ENCODE results near the gene GIT1. TPM values are rescaled to one million over a fixed set of nuclear protein-coding genes. Genes with fewer than 3 reads are reported as not detected.

GIT1 gene
- polyA plus RNA-seq, 1 of the 3 experiments (the other 2 are of a cell fraction) = 42.9 TPM

GRCh38 chr17:29566473-29567303 is 22.8 kb downstream of the GIT1 start, which contains the start of gene ABHD15:
ABHD15 (minus strand) TSS chr17:29567037; CDS start chr17:29566966, 71 bp downstream.
- Histone ChIP-seq H3K9ac (peak within 1 kb of the TSS; percentile 62), H3K27ac (ENCODE audit: low read depth in 2 of 2, low read length in 1 of 2) (peak within 1 kb of the TSS; percentile 29 to 77; a peak in 3 of 4 replicates), H3K4me2 (peak within 1 kb of the TSS; percentile 92), H3K4me1 (ENCODE audit: control insufficient read depth in 1 of 2, insufficient read depth in 2 of 2, low read depth in 1 of 2, low read length in 1 of 2) (peaks cover 8 to 14% of the 10 kb centered on the region in 2 experiments; a peak in 1 of 4 replicates), H3K4me3 (ENCODE audit: low read depth in 2 of 2, low read length in 1 of 2) (peak within 1 kb of the TSS; percentile 76 to 81), H3K27me3 (ENCODE audit: insufficient read depth) (no peaks in the 10 kb centered on the region), H3F3A (replicated peaks; ENCODE audit: insufficient read depth) (peaks cover 7% of the 10 kb centered on the region), H4K20me1 (ENCODE audit: insufficient read depth) (no peaks in the 10 kb centered on the region), H3K36me3 (replicated peaks in 1 of 2; ENCODE audit: control insufficient read depth in 1 of 2, insufficient read depth in 2 of 2, low read length in 1 of 2) (peaks cover 4% of the 10 kb centered on the region in 2 experiments), H3K79me2 (ENCODE audit: insufficient read depth) (peaks cover 10% of the 10 kb centered on the region; the same call in 1 of the 2 replicates), H2AFZ (ENCODE audit: low read depth) (peak within 1 kb of the TSS; percentile 97), H3K9me2 (no peaks in the 10 kb centered on the region), H3K9me3 (no peaks in the 10 kb centered on the region)
- WGBS (ENCODE audit: low lambda C conversion rate) = under 1% methylated on average over 23 of the region's 94 CpGs
- CTCF ChIA-PET = interaction anchor here (0.8 to 11.6 kb wide), 16 partner anchors 8 to 420 kb away, joined by 3 to 166 read pairs (median 4); partner anchors contain the start of genes ANKRD13B and GIT1
- peak; percentile 83 for DNase-seq
- POLR2A ChIA-PET = interaction anchor here (0.6 to 0.9 kb wide), 2 partner anchors 10 to 26 kb away, joined by 3 read pairs; no protein-coding TSS in a partner anchor
- TF ChIP-seq NRF1 (IDR thresholded peaks at IDR 0.05; ENCODE audit: low read depth, low read length) (peak; percentile 36; the same call in 1 of the 2 replicates), RXRA (IDR thresholded peaks at IDR 0.05; ENCODE audit: borderline replicate concordance, low read depth) (no peak)

DNA sequence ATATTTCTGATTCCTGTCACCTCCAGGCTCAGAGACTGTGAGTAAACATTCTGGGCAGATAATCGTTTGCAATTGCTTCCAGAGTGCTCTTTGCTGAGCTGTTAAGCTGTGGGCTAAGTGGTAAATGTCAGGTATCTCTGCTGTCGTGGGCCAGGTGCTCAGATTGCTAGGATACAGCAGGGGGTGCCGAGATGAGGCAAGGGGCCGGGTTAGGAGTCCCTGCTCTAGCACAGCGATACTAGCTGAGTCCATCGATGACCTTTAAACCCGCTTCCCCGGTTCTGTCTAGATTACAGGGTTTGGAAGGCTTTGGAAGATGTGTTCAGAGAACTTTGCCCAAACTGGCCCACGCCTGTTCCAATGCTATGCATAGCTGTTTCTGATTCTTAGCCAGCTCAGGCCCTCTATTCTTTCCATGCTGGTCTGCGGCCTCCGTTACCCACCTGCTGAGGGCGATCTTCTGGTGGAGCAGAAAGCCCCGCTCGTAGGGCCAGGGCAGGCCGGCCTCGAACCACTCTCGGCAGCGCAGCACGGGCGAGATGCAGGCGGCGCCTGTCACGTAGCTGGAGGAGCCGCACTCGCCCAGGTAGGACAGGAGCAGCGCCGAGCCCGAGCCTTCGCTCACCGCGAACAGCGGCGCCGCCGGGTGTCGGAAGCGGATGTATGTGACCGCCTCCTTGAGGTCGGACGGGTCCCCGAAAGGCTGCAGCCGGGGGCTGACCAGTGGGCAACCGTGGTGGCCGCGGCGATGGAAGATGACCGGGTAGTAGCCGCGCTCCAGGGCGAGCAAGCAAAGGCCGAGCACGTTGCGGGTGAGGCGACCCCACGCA is 23.6 kb downstream of the GIT1 start:
- Histone ChIP-seq H3K9me3 (no peaks in the 10 kb centered on the region), H3K27me3 (ENCODE audit: insufficient read depth) (no peaks in the 10 kb centered on the region), H3K4me2 (peak overlapping the region; percentile 92), H2AFZ (ENCODE audit: low read depth) (peak overlapping the region; percentile 63; the same call in 1 of the 2 replicates), H3K27ac (ENCODE audit: low read depth in 2 of 2, low read length in 1 of 2) (no peak overlapping the region), H3K4me3 (ENCODE audit: low read depth in 2 of 2, low read length in 1 of 2) (peak overlapping the region; percentile 64 to 76), H3K79me2 (ENCODE audit: insufficient read depth) (peaks cover 10% of the 10 kb centered on the region; the same call in 1 of the 2 replicates), H3K36me3 (replicated peaks in 1 of 2; ENCODE audit: control insufficient read depth in 1 of 2, insufficient read depth in 2 of 2, low read length in 1 of 2) (peaks cover 4% of the 10 kb centered on the region in 2 experiments), H3K9ac (0 out of 2 replicates have a peak overlapping the region, but pooled peaks have one; percentile 48), H4K20me1 (ENCODE audit: insufficient read depth) (no peaks in the 10 kb centered on the region), H3K4me1 (ENCODE audit: control insufficient read depth in 1 of 2, insufficient read depth in 2 of 2, low read depth in 1 of 2, low read length in 1 of 2) (peaks cover 8 to 14% of the 10 kb centered on the region in 2 experiments; a peak in 1 of 4 replicates), H3F3A (replicated peaks; ENCODE audit: insufficient read depth) (peaks cover 7% of the 10 kb centered on the region), H3K9me2 (no peaks in the 10 kb centered on the region)
- ChIA-PET CTCF (interaction anchor here (0.7 to 11.6 kb wide), 8 partner anchors 9 to 234 kb away, joined by 3 to 166 read pairs (median 6); partner anchors contain the start of gene GIT1), POLR2A (no interaction called here)
- 57% methylated on average over 13 of the region's 55 CpGs for WGBS (ENCODE audit: low lambda C conversion rate)
- peak; percentile 64 for DNase-seq
- TF ChIP-seq, protein P1, sequence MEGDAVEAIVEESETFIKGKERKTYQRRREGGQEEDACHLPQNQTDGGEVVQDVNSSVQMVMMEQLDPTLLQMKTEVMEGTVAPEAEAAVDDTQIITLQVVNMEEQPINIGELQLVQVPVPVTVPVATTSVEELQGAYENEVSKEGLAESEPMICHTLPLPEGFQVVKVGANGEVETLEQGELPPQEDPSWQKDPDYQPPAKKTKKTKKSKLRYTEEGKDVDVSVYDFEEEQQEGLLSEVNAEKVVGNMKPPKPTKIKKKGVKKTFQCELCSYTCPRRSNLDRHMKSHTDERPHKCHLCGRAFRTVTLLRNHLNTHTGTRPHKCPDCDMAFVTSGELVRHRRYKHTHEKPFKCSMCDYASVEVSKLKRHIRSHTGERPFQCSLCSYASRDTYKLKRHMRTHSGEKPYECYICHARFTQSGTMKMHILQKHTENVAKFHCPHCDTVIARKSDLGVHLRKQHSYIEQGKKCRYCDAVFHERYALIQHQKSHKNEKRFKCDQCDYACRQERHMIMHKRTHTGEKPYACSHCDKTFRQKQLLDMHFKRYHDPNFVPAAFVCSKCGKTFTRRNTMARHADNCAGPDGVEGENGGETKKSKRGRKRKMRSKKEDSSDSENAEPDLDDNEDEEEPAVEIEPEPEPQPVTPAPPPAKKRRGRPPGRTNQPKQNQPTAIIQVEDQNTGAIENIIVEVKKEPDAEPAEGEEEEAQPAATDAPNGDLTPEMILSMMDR (IDR thresholded peaks at IDR 0.05) = peak; percentile 19; the same call in 1 of the 2 replicates
- TF ChIP-seq NFIC (IDR thresholded peaks at IDR 0.05; ENCODE audit: borderline replicate concordance) = no peak
